GM10847 (cell line): ENCODE results near the gene EZR.

Experiments
- POLR2A ChIP-seq: IDR thresholded peaks from 2 replicates; pipeline ENCODE4 v1.6.1; 2011; ENCODE audit not compliant: insufficient read length; ENCODE audit errors: extremely low read depth

Gene EZR

DNA sequence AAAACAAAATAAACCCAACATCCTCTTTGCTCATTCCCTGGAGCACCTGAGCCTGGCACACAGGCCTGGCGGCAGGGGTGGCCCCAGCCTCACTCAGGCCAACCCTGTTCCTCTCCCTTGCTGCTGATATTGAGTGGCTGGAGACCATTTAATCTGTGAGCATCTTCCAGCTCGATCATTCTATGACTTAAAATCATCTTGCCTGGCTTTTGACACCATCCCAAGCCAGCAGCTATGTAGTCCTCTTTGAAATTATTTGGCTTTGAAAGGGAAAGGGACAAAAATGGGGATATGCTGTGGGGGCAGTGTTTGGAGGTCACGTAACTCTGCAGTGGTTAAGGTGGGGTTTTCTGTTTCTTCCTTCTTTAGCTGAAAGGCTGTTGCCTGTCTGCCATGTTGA is 22.8 kb downstream of the EZR start:
- no peak for TF ChIP-seq POLR2A

DNA sequence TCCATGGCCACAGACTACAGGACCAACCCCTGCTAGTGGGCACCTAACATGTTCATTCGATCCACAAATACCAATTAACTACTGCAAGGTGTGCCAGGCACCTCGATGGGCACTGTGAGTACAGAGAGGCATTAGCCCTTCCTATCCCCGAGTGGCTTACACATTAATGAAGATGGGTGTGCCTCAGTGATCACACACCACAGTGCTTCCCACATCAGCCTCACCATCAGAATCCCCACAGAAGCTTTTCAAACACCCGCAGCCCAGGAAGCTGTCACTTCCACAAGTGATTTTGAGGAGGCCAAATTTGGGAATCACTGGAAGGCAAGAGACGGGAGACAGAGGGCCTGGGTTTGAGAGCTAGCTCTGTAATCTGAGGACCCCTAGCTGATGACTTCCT is 23.7 kb downstream of the EZR start:
- TF ChIP-seq POLR2A, result no peak

DNA sequence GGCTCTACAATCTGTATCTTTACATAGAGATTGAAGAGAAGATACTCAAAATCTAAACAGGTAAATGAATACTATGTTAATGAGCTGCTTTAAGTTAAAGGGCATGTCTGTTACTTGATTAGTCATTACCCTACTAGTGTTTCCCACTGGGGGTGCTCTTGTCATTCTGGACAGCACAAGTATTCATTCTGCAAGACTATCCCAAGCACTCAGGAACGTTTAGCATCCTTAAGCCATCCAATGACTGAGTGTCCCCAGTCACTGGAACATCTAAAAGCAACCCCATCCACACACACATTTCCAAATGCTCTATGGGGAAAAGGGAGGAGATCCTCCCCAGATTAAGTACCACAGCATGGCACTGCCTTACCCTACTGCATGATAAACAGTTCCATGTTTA is 25.7 kb downstream of the EZR start:
- no peak for TF ChIP-seq POLR2A

DNA sequence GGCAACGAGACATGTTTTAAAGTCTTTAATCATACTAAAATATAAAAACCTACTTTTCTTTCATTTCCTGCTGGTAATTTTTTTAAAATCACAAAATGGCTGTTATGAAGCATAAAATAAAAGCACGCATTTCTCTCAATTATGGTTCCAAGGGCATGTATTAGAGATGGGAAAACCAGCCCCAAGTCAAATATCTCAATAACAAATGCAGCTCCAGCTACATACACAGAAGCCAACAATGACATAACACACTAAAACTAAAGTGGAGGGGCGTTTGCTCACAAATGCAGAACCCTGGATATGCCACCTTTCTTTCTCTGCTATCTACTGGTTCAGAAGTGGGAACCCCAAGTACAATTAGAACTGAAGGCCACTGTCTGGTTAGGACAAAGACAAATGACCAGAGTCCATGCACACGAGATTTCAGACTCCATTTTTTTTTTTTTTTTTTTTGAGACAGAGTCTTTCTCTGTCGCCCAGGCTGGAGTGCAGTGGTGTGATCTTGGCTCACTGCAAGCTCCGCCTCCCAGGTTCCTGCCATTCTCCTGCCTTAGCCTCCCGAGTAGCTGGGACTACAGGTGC is 27.8 kb downstream of the EZR start:
- no peak for TF ChIP-seq POLR2A

DNA sequence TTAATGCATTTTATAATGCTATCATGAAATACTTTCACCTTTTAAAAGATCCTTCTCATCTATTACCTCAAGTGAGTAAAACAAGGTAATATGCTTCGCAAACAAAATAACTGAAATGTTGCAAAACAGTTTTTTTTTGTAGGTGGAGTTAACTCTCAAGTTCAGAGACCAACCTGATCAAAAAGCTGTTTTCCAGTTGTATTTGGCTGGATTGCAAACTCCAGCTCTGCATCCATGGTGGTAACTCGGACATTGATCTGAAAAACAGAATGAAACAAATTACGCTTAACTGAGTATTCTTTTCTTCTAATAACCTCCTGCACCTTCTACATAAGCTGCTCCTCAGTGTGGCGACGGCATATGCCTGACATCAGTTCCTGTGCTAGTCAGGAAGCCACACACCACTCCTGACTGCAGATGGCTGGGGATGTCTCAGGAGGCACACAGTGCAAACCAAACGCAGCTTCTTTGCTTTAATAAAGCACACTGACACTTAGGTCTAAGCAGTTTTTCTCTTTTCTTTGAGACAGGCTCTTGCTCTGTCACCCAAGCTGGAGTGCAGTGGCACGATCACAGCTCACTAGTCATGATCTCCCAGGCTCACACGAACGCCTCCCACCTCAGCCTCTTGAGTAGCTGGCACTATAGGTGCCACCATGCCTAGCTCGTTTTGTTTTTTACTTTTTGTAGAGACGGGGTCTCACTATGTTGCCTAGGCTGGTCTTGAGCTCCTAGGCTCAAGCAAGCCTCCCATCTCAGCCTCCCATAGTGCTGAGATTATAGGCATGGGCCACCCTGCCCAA is 29.9 kb downstream of the EZR start:
- TF ChIP-seq POLR2A, result no peak

DNA sequence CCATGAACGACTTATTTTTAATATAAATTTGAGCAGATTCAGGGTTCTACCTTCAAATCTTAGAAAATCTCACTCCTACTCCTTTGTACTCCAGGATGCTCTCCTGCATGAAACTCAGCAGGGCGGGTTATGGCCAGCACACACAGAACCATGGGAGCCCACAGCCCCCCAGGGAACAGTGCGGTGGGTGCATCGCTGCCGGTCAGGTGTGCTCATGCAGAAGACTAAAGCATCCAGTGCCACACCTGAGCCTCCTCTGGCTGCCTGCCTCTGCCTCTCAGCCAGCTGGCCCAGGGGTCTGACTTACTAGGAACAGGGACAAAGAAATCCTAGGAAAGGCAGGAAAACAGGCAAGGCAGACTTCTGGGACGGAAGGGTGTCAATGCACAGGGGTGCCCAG is 31.8 kb downstream of the EZR start:
- TF ChIP-seq POLR2A, result no peak

DNA sequence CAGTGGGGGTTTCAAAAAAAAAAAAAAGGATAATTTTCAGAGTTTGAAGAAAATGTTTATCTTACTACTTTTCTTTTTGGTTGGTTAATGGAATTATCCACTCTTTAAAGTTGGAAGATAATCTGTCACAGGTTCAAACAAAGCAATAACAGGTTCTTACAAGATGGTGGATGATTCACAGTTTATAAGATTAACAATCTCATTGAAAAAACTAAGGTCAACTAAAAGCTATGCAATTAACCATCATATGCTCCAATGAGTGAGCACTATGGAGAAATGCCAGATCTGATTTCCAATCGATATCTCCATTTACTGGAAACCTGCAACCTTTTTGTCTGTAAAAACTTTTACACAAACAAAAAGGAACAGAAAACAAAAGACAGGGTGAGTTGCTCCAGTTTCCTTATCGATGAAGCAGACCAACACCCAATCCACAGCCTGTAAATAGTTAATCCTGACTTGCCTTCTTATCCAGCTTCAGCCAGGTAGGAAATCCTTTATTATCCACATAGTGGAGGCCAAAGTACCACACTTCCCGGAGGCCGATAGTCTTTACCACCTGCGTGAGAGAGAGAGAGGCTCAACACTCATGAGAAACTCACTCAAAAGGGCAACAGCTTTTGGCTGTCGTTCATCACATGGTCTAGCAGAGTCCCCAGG is 32.4 kb downstream of the EZR start:
- TF ChIP-seq POLR2A, result no peak

DNA sequence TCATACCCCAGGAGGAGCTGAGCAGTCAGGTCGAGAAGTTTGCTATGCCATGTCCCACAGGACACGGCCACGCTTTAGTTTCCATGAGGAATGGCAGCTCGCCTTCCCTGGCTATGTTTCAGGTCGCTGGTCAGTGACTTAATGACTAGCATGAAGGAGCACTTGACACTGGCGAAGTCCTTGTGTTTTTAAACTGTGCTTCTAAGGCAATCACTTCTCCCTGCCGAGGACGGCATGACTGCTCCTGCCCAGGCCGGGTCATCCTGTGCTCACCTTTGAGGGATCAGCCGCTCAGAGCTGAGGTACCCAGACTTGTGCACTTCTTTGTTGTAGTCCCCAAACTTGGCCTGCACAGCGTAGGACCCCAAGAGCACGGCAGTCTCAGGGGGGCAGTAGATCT is 34.1 kb downstream of the EZR start:
- no peak for TF ChIP-seq POLR2A

DNA sequence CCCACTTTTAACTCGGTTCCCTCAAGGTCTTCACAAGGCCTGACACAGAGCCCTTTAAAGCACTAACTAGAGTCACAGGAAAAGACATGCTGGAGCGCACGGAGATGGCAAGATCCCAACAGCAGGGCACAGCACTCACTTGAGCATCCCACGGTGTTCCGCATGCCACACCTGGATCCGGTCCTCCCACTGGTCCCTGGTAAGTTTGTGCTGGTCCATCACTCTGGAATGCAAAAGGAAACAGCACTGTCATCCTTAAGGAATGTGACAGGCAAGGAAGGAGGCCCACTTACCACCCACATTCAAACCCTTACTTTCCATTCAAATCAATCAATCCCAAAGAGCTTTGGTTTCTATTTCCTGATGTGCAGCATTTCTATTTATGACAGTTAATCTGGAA is 34.7 kb downstream of the EZR start:
- TF ChIP-seq POLR2A, result no peak

DNA sequence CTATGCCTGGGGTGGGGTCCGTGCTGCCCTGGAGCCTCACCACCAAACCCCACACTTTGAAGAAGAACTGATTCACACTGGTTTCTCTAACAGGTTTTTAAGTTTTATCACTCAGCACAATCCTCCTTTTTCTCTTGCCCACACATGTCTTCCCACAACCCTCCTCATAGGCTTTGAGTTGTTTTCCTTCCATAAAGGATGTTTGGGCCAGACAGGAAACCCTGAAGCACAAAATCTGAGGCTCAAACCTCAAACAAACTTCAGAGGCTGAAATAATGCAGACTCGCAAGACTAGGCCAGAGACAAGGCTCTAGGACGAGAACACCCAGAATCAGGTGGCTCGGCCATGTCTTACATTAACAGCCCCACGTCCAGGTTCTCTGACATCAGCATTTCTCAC is 35.3 kb downstream of the EZR start:
- TF ChIP-seq POLR2A, result no peak

DNA sequence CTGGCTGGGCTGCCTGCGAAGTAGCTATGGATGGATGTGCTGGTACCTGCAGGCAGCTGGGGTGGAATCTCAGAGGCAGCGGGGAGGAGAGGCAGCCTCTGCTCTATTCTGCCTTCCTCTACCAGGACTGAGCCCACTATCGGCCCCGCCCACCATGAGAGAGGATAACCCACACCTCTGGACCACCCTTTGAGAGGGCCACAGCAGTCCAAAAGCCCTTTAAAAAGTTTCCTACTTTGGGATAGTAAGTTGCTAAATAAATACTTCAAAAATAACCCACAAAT is 36.1 kb downstream of the EZR start:
- no peak for TF ChIP-seq POLR2A

DNA sequence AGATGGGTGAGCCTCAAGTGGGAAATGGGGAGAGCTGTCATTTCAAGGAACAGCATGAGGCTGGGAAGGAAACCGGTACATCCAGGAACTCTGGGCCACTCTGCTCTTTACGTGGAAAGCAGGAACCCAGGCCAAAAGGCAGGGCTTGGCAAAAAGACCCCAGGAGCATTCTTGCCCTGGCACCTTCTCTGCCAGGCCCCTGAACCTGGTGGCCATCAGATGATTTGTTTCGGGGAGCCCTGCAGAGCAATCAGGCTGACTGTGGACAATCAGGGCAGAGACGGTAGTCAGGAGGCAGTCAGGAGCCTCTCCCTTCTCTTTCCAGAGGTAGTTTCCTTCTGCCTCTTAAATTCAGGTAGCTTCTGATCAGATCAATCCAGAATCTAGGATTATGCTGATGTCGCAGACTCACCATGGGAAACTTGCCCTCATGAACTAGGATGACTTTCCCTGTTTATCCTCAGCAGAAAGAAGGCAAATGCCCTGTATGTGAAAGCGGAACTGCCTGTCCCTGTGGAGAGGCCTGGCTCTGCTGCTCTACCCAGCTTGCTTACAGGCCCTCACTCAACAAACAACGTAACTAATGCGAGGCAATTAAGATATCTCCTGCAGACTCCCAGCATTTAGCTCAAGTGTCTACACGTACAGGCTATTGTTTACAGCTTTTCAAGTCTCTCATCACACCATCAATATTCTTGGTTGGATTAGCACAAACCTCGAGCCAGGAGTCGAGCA is 36.6 kb downstream of the EZR start:
- TF ChIP-seq POLR2A, result no peak

DNA sequence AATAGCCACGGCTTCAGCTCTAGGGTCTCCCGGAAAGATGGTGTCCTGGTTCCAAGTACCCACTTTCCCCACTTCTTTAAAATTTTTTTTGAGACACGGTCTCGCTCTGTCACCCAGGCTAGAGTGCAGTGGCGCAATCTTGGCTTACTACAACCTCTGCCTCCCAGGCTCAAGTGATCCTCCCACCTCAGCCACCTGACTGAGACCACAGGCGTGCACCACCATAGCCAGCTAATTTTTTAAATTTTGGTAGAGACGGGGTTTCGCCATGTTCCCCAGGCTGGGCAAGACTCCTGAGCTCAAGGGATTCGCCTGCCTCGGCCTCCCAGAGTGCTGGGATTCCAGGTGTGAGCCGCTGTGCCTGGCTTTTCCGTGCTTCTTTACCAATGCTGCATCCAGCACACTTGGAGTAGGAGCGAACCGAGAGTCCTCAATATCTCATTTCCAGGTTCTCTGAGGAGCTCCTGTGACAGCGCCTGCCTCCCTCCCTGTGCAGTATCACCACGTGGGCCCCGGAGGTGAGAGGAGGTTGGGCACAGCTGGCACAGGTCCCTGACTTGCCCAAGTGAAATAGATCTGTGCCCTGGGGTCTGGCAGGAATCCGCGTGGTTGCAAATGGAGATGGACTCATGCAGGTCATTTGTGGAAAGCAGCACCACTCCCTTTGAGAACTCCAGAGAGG is 37.3 kb downstream of the EZR start:
- TF ChIP-seq POLR2A, result no peak

DNA sequence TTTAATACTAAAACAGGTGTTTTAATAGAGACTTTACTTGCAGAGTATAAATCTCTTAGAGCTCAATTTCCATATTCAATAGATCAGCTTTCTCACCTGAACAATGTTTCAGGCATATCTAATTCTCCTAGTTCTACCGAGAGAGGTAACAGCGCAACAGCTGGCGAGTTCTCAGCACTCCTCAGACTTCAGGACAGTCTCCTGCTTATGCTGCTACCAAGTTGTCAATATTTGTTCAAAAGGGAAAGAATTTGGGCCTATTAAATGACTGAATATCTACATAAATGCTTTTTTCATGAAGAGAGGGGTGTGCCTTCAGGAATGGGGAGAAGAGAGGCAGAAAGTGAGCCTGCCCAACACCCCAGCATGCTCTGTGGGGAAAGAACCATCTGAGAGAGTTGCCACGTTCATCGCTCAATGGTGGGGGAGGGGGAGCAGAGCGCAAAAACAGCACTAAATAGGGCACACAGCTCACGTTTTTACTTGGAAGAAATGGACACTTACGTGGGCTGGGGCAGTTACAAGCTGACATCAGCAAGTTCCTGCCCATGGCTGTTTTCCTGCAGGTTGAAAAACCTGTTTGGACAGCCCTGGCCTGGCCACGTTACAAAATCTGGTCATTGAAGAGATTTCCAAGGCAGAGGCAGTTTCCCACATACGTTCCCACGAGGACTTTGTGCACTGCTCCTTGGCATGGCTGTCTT is 38.0 kb downstream of the EZR start:
- no peak for TF ChIP-seq POLR2A
